Measurements from ENCODE around the gene PCDHA6. TPM values are rescaled to one million over a fixed set of nuclear protein-coding genes. Genes with fewer than 3 reads are reported as not detected.
"Not testable (repeated sequence)": the region's sequence is repeated elsewhere in the genome, so short reads cannot be mapped to it uniquely, and the experiment has no call there.

PCDHA6 gene
- total RNA-seq, 1 donor from 2014 or later = 2.0 TPM

DNA sequence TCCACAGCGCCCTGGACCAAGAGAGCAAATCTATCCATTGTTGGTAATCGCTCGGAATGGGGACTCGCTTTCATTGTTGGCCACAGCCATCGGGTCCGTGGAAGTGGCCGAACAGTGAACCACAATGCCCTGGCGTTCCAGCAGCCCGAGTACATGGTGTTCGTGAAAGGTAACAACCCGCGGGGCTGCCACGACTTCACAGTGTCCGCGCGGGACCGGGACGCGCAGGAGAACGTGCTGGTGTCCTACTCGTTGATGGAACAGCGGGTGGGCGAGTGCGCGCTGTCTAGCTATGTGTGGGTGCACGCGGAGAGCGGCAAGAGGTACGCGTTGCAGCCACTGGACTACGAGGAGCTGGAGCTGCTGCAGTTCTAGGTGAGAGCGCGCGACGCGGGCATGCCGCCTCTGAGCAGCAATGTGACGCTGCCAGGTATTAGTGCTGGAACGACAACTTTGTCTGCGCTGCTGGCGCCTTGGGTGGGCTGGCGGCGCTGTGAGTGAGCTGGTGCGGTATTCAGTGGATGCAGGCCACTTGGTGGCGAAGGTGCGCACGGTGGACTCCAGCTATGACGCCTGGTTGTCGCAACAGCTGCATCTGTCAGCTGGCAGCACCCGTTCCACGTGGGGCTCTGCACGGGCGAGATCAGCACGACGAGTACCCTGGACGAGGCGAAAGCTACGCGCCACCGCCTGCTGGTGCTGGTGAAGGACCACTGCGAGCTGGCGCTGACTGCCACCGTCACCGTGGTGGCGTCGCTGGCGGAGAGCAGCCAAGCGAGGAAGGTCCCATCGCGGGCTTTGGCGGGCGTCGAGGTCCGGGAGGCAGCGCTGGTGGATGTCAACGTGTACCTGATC lies 34.9 kb downstream of the PCDHA6 start:
- DNase-seq (ENCODE audit: low spot score) = no peak

DNA sequence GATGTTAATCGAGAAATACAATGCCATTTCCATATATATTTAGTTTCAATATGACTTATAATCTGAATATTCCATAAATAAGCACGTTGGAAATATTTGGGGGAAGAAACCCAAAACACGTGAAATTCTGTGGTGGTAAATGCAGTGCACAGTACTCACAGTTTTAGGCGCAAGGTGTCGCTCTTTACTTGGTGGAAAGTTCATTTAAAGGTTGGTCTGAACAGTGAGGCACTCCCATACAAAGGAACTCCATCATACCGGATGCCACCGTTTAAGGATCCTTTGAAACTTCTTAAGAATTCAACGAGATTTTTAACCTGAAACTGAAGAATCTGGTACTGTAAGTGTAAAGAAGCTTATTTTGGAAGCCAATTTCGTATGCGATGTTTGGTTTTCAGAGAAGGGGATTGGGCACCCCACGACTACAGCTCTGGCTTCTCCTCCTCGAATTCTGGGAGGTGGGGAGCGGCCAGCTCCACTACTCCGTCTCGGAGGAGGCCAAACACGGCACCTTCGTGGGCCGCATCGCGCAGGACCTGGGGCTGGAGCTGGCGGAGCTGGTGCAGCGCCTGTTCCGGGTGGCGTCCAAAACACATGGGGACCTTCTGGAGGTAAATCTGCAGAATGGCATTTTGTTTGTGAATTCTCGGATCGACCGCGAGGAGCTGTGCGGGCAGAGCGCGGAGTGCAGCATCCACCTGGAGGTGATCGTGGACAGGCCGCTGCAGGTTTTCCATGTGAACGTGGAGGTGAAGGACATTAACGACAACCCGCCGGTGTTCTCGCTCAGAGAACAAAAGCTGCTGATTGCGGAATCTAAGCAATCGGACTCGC lies 41.2 kb downstream of the PCDHA6 start, which contains the start of gene PCDHA11:
PCDHA11 (plus strand) TSS at position 237 of the 834 bp plus-strand sequence; CDS start at position 384, 147 bp downstream.
- no peak for DNase-seq (ENCODE audit: low spot score)

DNA sequence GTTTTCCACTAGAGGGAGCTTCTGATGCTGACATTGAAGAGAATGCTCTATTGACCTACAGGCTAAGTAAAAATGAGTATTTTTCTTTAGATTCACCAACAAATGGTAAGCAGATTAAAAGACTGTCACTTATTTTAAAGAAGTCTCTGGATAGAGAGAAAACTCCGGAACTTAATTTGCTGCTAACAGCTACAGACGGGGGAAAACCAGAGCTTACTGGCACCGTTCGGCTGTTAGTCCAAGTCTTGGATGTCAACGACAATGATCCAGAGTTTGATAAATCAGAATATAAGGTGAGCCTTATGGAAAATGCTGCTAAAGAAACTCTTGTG lies 41.8 kb downstream of the PCDHA6 start:
- DNase-seq (ENCODE audit: low spot score) = no peak

DNA sequence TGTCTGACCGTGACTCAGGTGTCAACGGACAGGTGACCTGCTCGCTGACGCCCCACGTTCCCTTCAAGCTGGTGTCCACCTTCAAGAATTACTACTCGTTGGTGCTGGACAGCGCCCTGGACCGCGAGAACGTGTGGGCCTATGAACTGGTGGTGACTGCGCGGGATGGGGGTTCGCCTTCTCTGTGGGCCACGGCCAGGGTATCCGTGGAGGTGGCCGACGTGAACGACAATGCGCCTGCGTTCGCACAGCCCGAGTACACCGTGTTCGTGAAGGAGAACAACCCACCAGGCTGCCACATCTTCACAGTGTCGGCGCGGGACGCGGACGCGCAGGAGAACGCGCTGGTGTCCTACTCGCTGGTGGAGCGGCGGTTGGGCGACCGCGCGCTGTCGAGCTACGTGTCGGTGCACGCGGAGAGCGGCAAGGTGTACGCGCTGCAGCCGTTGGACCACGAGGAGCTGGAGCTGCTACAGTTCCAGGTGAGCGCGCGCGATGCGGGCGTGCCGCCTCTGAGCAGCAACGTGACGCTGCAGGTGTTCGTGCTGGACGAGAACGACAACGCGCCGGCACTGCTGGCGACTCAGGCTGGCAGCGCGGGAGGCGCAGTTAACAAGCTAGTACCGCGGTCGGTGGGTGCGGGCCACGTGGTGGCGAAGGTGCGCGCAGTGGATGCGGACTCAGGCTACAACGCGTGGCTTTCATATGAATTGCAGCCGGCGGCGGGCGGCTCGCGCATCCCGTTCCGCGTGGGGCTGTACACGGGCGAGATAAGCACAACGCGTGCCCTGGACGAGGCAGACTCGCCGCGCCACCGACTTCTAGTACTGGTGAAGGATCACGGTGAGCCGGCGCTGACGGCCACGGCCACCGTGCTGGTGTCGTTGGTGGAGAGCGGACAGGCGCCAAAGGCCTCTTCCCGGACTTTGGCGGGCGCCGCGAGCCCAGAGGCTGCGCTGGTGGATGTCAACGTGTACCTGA lies 42.8 kb downstream of the PCDHA6 start:
- DNase-seq (ENCODE audit: low spot score) = no peak

DNA sequence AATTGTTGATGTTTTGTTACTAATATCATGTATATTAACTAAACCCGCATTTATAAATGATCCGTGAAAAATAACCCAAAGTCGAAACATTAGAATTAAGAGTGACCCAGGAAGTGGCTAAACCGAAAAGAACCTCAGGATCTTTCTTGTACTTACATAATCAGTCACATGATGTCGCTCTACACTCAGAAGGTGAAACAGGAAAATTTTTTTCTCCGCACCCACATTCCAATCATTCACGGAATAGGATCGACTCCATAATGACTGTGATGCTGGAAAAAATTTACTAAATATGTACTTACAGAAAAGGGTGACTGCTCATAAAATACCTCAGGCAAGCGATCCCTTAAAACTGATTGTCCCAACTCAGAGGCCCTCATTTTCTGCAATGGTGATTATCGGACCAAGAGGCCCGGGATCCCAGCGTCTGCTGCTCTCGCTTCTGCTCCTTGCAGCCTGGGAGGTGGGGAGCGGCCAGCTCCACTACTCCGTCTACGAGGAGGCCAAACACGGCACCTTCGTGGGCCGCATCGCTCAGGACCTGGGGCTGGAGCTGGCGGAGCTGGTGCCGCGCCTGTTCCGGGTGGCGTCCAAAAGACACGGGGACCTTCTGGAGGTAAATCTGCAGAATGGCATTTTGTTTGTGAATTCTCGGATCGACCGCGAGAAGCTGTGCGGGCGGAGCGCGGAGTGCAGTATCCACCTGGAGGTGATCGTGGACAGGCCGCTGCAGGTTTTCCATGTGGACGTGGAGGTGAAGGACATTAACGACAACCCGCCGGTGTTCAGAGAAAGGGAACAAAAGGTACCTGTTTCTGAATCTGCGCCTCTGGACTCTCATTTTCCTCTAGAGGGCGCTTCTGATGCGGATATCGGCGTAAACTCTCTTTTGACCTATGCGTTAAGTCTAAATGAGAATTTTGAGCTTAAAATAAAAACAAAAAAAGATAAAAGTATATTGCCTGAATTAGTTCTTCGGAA lies 47.6 kb downstream of the PCDHA6 start, which contains the start of gene PCDHA12:
PCDHA12 (plus strand) TSS at position 224 of the 981 bp plus-strand sequence; CDS start at position 389, 165 bp downstream.
- no peak for DNase-seq (ENCODE audit: low spot score)

DNA sequence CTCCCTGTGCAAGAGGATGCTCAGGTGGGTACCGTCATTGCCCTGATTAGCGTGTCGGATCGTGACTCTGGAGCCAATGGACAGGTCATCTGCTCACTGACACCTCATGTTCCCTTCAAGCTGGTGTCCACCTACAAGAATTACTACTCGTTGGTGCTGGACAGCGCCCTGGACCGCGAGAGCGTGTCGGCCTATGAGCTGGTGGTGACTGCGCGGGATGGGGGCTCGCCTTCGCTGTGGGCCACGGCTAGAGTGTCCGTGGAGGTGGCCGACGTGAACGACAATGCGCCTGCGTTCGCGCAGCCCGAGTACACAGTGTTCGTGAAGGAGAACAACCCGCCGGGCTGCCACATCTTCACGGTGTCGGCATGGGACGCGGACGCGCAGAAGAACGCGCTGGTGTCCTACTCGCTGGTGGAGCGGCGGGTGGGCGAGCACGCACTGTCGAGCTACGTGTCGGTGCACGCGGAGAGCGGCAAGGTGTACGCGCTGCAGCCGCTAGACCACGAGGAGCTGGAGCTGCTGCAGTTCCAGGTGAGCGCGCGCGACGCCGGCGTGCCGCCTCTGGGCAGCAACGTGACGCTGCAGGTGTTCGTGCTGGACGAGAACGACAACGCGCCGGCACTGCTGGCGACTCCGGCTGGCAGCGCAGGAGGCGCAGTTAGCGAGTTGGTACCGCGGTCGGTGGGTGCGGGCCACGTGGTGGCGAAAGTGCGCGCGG lies 48.9 kb downstream of the PCDHA6 start:
- DNase-seq (ENCODE audit: low spot score) = not testable (repeated sequence)

DNA sequence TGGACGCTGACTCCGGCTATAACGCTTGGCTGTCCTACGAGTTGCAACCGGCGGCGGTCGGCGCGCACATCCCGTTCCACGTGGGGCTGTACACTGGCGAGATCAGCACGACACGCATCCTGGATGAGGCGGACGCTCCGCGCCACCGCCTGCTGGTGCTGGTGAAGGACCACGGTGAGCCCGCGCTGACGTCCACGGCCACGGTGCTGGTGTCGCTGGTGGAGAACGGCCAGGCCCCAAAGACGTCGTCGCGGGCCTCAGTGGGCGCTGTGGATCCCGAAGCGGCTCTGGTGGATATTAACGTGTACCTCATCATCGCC lies 49.5 kb downstream of the PCDHA6 start:
- DNase-seq (ENCODE audit: low spot score) = no peak

Other genes with a start within 250 kb of the PCDHA6 start
- gene CD14, start 194.8 kb upstream of the PCDHA6 start, total RNA-seq = 104 TPM
- 20.6 TPM for gene TMCO6, start 188.5 kb upstream of the PCDHA6 start, total RNA-seq
- 73.0 TPM for gene NDUFA2, start 180.3 kb upstream of the PCDHA6 start, total RNA-seq
- 72.1 TPM for gene IK, start 180.1 kb upstream of the PCDHA6 start, total RNA-seq
- gene WDR55, start 163.1 kb upstream of the PCDHA6 start, total RNA-seq = 22.1 TPM
- gene DND1, start 154.4 kb upstream of the PCDHA6 start, total RNA-seq = 2.5 TPM
- gene HARS1, start 136.6 kb upstream of the PCDHA6 start, total RNA-seq = 45.5 TPM
- 30.5 TPM for gene HARS2, start 136.5 kb upstream of the PCDHA6 start, total RNA-seq
- 50.9 TPM for gene ZMAT2, start 127.5 kb upstream of the PCDHA6 start, total RNA-seq
- gene PCDHA1, start 41.8 kb upstream of the PCDHA6 start, total RNA-seq = 0.06 TPM
- gene PCDHA2, start 33.1 kb upstream of the PCDHA6 start, total RNA-seq = 0.20 TPM
- 1.9 TPM for gene PCDHA3, start 26.9 kb upstream of the PCDHA6 start, total RNA-seq
- 8.0 TPM for gene PCDHA4, start 20.9 kb upstream of the PCDHA6 start, total RNA-seq
- 1.2 TPM for gene PCDHA5, start 6.3 kb upstream of the PCDHA6 start, total RNA-seq
- gene PCDHA7, start 6.3 kb downstream of the PCDHA6 start, total RNA-seq = 0.89 TPM
- 0.49 TPM for gene PCDHA8, start 13.2 kb downstream of the PCDHA6 start, total RNA-seq
- 0.29 TPM for gene PCDHA9, start 20.4 kb downstream of the PCDHA6 start, total RNA-seq
- 2.9 TPM for gene PCDHA10, start 27.9 kb downstream of the PCDHA6 start, total RNA-seq
- 2.9 TPM for gene PCDHA11, start 41.0 kb downstream of the PCDHA6 start, total RNA-seq
- 10.0 TPM for gene PCDHA12, start 47.3 kb downstream of the PCDHA6 start, total RNA-seq
- gene PCDHA13, start 54.2 kb downstream of the PCDHA6 start, total RNA-seq = 6.7 TPM
- gene PCDHAC1, start 98.3 kb downstream of the PCDHA6 start, total RNA-seq = 12.2 TPM
- gene PCDHAC2, start 138.5 kb downstream of the PCDHA6 start, total RNA-seq = 33.4 TPM
- 0.09 TPM for gene PCDHB1, start 223.4 kb downstream of the PCDHA6 start, total RNA-seq

Measured in mucosa of gallbladder (tissue), 1 donor.